Measurements from ENCODE around the gene TMEM140. TPM values are rescaled to one million over a fixed set of nuclear protein-coding genes. Genes with fewer than 3 reads are reported as not detected.

The TMEM140 gene
- total and polyA plus RNA-seq, 9 of the 15 experiments (the other 6 are each of a cell fraction or from before 2014, with no cell fraction given) = 0.03 to 0.82 (median 0.23) TPM

GRCh38 chr7:135211179-135211945, 63.5 kb downstream of the TMEM140 start, which contains the start of gene WDR91 (continued):
- TF ChIP-seq, protein P1, sequence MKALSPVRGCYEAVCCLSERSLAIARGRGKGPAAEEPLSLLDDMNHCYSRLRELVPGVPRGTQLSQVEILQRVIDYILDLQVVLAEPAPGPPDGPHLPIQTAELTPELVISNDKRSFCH (CRISPR knock-in tag; IDR thresholded peaks at IDR 0.05) = no peak
- TF ChIP-seq, protein P1 (tag; IDR thresholded peaks at IDR 0.05) = 0 out of 2 replicates have a peak, but pooled peaks have one; percentile 19
- no peak for TF ChIP-seq ARID1B (IDR thresholded peaks at IDR 0.05)
- no peak for TF ChIP-seq ZHX1 (conservative IDR thresholded peaks at IDR 0.05; ENCODE audit: low read length)
- TF ChIP-seq TRIM25 (IDR thresholded peaks at IDR 0.05; ENCODE audit: borderline replicate concordance) = no peak
- TF ChIP-seq CBFA2T3 (IDR thresholded peaks at IDR 0.05) = no peak
- peak; percentile 83 for TF ChIP-seq CBX1 (IDR thresholded peaks at IDR 0.05; ENCODE audit: low read depth)
- TF ChIP-seq HMGN3 (IDR thresholded peaks at IDR 0.05; ENCODE audit: borderline replicate concordance, extremely low read depth, insufficient read length, low read depth, low read length) = peak; percentile 85
- TF ChIP-seq CHD4 (IDR thresholded peaks at IDR 0.05; ENCODE audit: insufficient read depth, insufficient replicate concordance, low read depth, low read length, poor library complexity, severe bottlenecking) = no peak
- no peak for TF ChIP-seq ARID2 (IDR thresholded peaks at IDR 0.05)
- TF ChIP-seq CSDE1 (IDR thresholded peaks at IDR 0.05) = no peak
- no peak for TF ChIP-seq RFX7 (CRISPR knock-in tag; IDR thresholded peaks at IDR 0.05)
- no peak for TF ChIP-seq NCOA2 (IDR thresholded peaks at IDR 0.05; ENCODE audit: partially characterized antibody in 2 of 2)
- 0 out of 2 replicates have a peak, but pooled peaks have one; percentile 5 for TF ChIP-seq NFE2 (IDR thresholded peaks at IDR 0.05; ENCODE audit: low read depth)
- TF ChIP-seq PHB2 (IDR thresholded peaks at IDR 0.05; ENCODE audit: low read depth) = no peak

Data from K562 (cell line).